ENCODE results near the gene ZNF277.

GRCh38 chr7:112370436-112370835 lies 163.9 kb downstream of the ZNF277 start:
- no peak for TF ChIP-seq MAX (IDR thresholded peaks at IDR 0.05; ENCODE audit: insufficient read depth, insufficient read length)
- TF ChIP-seq, protein P1, sequence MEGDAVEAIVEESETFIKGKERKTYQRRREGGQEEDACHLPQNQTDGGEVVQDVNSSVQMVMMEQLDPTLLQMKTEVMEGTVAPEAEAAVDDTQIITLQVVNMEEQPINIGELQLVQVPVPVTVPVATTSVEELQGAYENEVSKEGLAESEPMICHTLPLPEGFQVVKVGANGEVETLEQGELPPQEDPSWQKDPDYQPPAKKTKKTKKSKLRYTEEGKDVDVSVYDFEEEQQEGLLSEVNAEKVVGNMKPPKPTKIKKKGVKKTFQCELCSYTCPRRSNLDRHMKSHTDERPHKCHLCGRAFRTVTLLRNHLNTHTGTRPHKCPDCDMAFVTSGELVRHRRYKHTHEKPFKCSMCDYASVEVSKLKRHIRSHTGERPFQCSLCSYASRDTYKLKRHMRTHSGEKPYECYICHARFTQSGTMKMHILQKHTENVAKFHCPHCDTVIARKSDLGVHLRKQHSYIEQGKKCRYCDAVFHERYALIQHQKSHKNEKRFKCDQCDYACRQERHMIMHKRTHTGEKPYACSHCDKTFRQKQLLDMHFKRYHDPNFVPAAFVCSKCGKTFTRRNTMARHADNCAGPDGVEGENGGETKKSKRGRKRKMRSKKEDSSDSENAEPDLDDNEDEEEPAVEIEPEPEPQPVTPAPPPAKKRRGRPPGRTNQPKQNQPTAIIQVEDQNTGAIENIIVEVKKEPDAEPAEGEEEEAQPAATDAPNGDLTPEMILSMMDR (IDR thresholded peaks at IDR 0.05; ENCODE audit: extremely low read depth in 1 of 2, insufficient read depth in 1 of 2, low read depth in 1 of 2, low read length in 2 of 2): no peak
- no peak for TF ChIP-seq JUN (IDR thresholded peaks at IDR 0.05; ENCODE audit: borderline replicate concordance, insufficient read depth, insufficient read length, low read depth)
- no peak for TF ChIP-seq POLR2A (IDR thresholded peaks at IDR 0.05; ENCODE audit: low read depth, low read length)
- TF ChIP-seq FOS (IDR thresholded peaks at IDR 0.05; ENCODE audit: borderline replicate concordance, insufficient read depth, low read length): no peak
- no peak for TF ChIP-seq EZH2 (IDR thresholded peaks at IDR 0.05; ENCODE audit: borderline replicate concordance, low read depth, low read length, severe bottlenecking)

Data from endothelial cell of umbilical vein (primary cell).